HG03575 (cell line): ENCODE data around the gene FBXW10.
"Not testable (repeated sequence)": the region's sequence is repeated elsewhere in the genome, so short reads cannot be mapped to it uniquely, and the experiment has no call there.

Experiments used
- ATAC-seq: cut with Tn5 transposase; IDR thresholded peaks from one replicate; pipeline ENCODE4 v1.9.1; 2021; ENCODE audit not compliant: unreplicated experiment, insufficient number of reproducible peaks, low FRiP score; ENCODE audit errors: extremely low read depth

FBXW10 gene

GRCh38 chr17:18747501-18747900 is 3.6 kb downstream of the FBXW10 start:
- ATAC-seq: not testable (repeated sequence)

GRCh38 chr17:18750242-18750641 is 6.4 kb downstream of the FBXW10 start:
- ATAC-seq: not testable (repeated sequence)

- ATAC-seq: not testable (repeated sequence)
Measured at GRCh38 chr17:18753829-18754409, 10.1 kb downstream of the FBXW10 start.

GRCh38 chr17:18755969-18756368 is 12.1 kb downstream of the FBXW10 start:
- not testable (repeated sequence) for ATAC-seq

GRCh38 chr17:18757368-18758044 is 13.7 kb downstream of the FBXW10 start:
- not testable (repeated sequence) for ATAC-seq

GRCh38 chr17:18758344-18758743 is 14.5 kb downstream of the FBXW10 start:
- ATAC-seq: not testable (repeated sequence)

GRCh38 chr17:18760221-18760620 is 16.4 kb downstream of the FBXW10 start:
- ATAC-seq: not testable (repeated sequence)

GRCh38 chr17:18770572-18770971 is 26.7 kb downstream of the FBXW10 start:
- not testable (repeated sequence) for ATAC-seq

- ATAC-seq: not testable (repeated sequence)
Measured at GRCh38 chr17:18771066-18771465, 27.2 kb downstream of the FBXW10 start.

- no peak for ATAC-seq
Measured at GRCh38 chr17:18772471-18772870, 28.6 kb downstream of the FBXW10 start.

GRCh38 chr17:18780991-18781718 is 37.3 kb downstream of the FBXW10 start, which contains the start of gene TVP23B:
TVP23B (plus strand) TSS chr17:18781183; CDS start chr17:18781294, 111 bp downstream.
- ATAC-seq: peak; percentile 62

GRCh38 chr17:18781805-18782204 is 38.0 kb downstream of the FBXW10 start:
- not testable (repeated sequence) for ATAC-seq

- ATAC-seq: not testable (repeated sequence)
Measured at GRCh38 chr17:18785933-18786332, 42.1 kb downstream of the FBXW10 start.

GRCh38 chr17:18786890-18787289 is 43.0 kb downstream of the FBXW10 start:
- not testable (repeated sequence) for ATAC-seq

- not testable (repeated sequence) for ATAC-seq
Measured at GRCh38 chr17:18791402-18791801, 47.5 kb downstream of the FBXW10 start.

GRCh38 chr17:18794841-18795240 is 51.0 kb downstream of the FBXW10 start:
- ATAC-seq: not testable (repeated sequence)

- ATAC-seq: not testable (repeated sequence)
Measured at GRCh38 chr17:18796887-18797286, 53.0 kb downstream of the FBXW10 start.

GRCh38 chr17:18803458-18804245 is 59.8 kb downstream of the FBXW10 start:
- not testable (repeated sequence) for ATAC-seq

- not testable (repeated sequence) for ATAC-seq
Measured at GRCh38 chr17:18815924-18816323, 72.1 kb downstream of the FBXW10 start.
